K562 (cell line): ENCODE results near the gene WDR46. TPM values are rescaled to one million over a fixed set of nuclear protein-coding genes. Genes with fewer than 3 reads are reported as not detected.

Experiments
- CCNT2 ChIP-seq: IDR thresholded peaks from 2 replicates; pipeline ENCODE4 v1.6.1; 2011; ENCODE audit warnings: borderline replicate concordance, low read depth, mild to moderate bottlenecking, moderate library complexity, mixed read lengths, low read length; ENCODE audit not compliant: insufficient read length; ENCODE audit errors: extremely low read depth
- HMGXB4 ChIP-seq: sonication (generic); formaldehyde crosslinking; IDR thresholded peaks from 2 replicates; pipeline ENCODE4 v1.8.1; 2023; ENCODE audit warnings: mild to moderate bottlenecking, missing genetic modification reagents
- HNRNPL ChIP-seq: fragments of 200-400 bp; formaldehyde crosslinking; IDR thresholded peaks from 2 replicates; pipeline ENCODE4 v1.6.1; 2017; ENCODE audit warnings: low read depth, mild to moderate bottlenecking, low read length
- HOMEZ ChIP-seq: fragments of 250-450 bp; sonication (Bioruptor Pico); IDR thresholded peaks from 2 replicates; pipeline ENCODE4 v1.4.0; 2020; ENCODE audit warnings: mild to moderate bottlenecking, moderate library complexity
- ID3 ChIP-seq, 2 experiments: fragments of 250-450 bp in 1 of 2; fragments of 450-650 bp in 1 of 2; sonication (Bioruptor Pico) in 1 of 2; IDR thresholded peaks; 2 replicates each; pipeline versions ENCODE4 v1.6.1 to v1.8.0; 2016 to 2021; ENCODE audit warnings: mild to moderate bottlenecking in 2 of 2, moderate library complexity in 2 of 2, missing compliant biosample characterization in 1 of 2, missing genetic modification characterization in 1 of 2
- IRF1 ChIP-seq: sonication (generic); formaldehyde crosslinking; IDR thresholded peaks from 2 replicates; pipeline ENCODE4 v1.8.0; 2022; ENCODE audit warnings: missing genetic modification reagents, mild to moderate bottlenecking, borderline replicate concordance
- MAX ChIP-seq: sonication (generic); formaldehyde crosslinking; IDR thresholded peaks from 2 replicates; pipeline ENCODE4 v1.9.0; 2022; ENCODE audit warnings: mild to moderate bottlenecking, missing genetic modification reagents
- NKRF ChIP-seq: fragments of 450-650 bp; IDR thresholded peaks from 2 replicates; pipeline ENCODE4 v1.6.1; 2016; ENCODE audit warnings: borderline replicate concordance
- NR4A1 ChIP-seq, 2 experiments: fragments of 250-450 bp in 1 of 2; fragments of 450-650 bp in 1 of 2; sonication (Bioruptor Pico) in 1 of 2; IDR thresholded peaks; 2 replicates each; pipeline versions ENCODE4 v1.4.0 to v1.6.1; 2016 to 2020; ENCODE audit warnings: mild to moderate bottlenecking in 2 of 2, missing compliant biosample characterization in 1 of 2, missing genetic modification characterization in 1 of 2, moderate library complexity in 1 of 2
- RBM22 ChIP-seq: fragments of 200-400 bp; formaldehyde crosslinking; IDR thresholded peaks from 2 replicates; pipeline ENCODE4 v1.6.1; 2018; ENCODE audit warnings: low read length, low read depth; ENCODE audit not compliant: poor library complexity, severe bottlenecking
- YY1 ChIP-seq, 3 experiments: IDR thresholded peaks; 2 replicates each; pipeline ENCODE4 v1.6.1; 2011; ENCODE audit warnings: low read length in 2 of 3, mild to moderate bottlenecking in 2 of 3, moderate library complexity in 2 of 3, borderline replicate concordance in 1 of 3, control low read depth in 1 of 3, low read depth in 1 of 3; ENCODE audit not compliant: insufficient read depth in 3 of 3, insufficient replicate concordance in 2 of 3, control insufficient read depth in 1 of 3, insufficient read length in 1 of 3; ENCODE audit errors: extremely low read depth in 1 of 3
- ZNF354B ChIP-seq: fragments of 250-450 bp; sonication (Bioruptor Pico); IDR thresholded peaks from 2 replicates; pipeline ENCODE4 v1.4.0; 2020
- ZNF436 ChIP-seq: fragments of 250-450, 450-650 bp; sonication (Bioruptor Pico); formaldehyde crosslinking; IDR thresholded peaks from 2 replicates; pipeline ENCODE4 v1.7.0; 2020; ENCODE audit warnings: mild to moderate bottlenecking
- ZNF644 ChIP-seq: fragments of 200-800 bp; sonication (Bioruptor generic); IDR thresholded peaks from 2 replicates; pipeline ENCODE4 v1.6.1; 2016; ENCODE audit warnings: low read depth, missing genetic modification characterization, missing compliant biosample characterization
- polyA plus RNA-seq, 8 experiments: library from polyadenylated mRNA; depleted of rRNA in 4 of 8; stranded (reverse) in 5 of 8; unstranded in 3 of 8; fragments of >200 nt; fragmentation: Nextera tagmentation in 2 of 8; fragmentation: Illumina TruSeq in 1 of 8; extraction: Ambion mirVana in 2 of 8; extraction: Trizol in 1 of 8; gene quantifications; 2 replicates each; pipeline versions ENCODE4 v1.2.1 to v1.2.3, GENCODE V29; 2011 to 2014; ENCODE audit warnings: inconsistent platforms in 1 of 8, missing spikeins in 1 of 8
- total RNA-seq, 7 experiments: library from RNA; depleted of rRNA in 6 of 7; stranded (reverse); fragments of >200 nt in 6 of 7; fragmentation: Illumina TruSeq in 2 of 7; extraction: Trizol in 2 of 7; gene quantifications; 2 replicates each; pipeline versions ENCODE4 v1.2.1 to v1.2.3, GENCODE V29; 2011 to 2021; ENCODE audit warnings: low replicate concordance in 1 of 7

Gene WDR46
- total and polyA plus RNA-seq, 9 of the 15 experiments (the other 6 are each of a cell fraction or from before 2014, with no cell fraction given) = 8.9 to 146 (median 93.1) TPM

- no peak for TF ChIP-seq ZNF644 (tag)
- TF ChIP-seq RBM22 = peak; percentile 45
- TF ChIP-seq NKRF = 0 out of 2 replicates have a peak, but pooled peaks have one; percentile 64
- TF ChIP-seq ZNF436 (CRISPR knock-in tag) = no peak
- 0 out of 2 replicates have a peak, but pooled peaks have one; percentile 8 for TF ChIP-seq NR4A1 (CRISPR knock-in tag; IDR thresholded peaks at IDR 0.05)
- no peak for TF ChIP-seq NR4A1 (tag; IDR thresholded peaks at IDR 0.05)
- TF ChIP-seq ID3 (CRISPR knock-in tag; IDR thresholded peaks at IDR 0.05) = no peak
- no peak for TF ChIP-seq ID3 (tag; IDR thresholded peaks at IDR 0.05)
- TF ChIP-seq HNRNPL = 0 out of 2 replicates have a peak, but pooled peaks have one; percentile 37
- TF ChIP-seq ZNF354B (CRISPR knock-in tag) = no peak
- TF ChIP-seq HOMEZ = no peak
- peak; percentile 21 for TF ChIP-seq CCNT2
- TF ChIP-seq HMGXB4 (CRISPR knock-in tag) = 0 out of 2 replicates have a peak, but pooled peaks have one; percentile 2
- TF ChIP-seq IRF1 (CRISPR knock-in tag) = no peak
- TF ChIP-seq MAX = peak; percentile 20; the same call in 1 of the 2 replicates
- no peak for TF ChIP-seq YY1 (IDR thresholded peaks at IDR 0.05; ENCODE audit: borderline replicate concordance in 1 of 3, control insufficient read depth in 1 of 3, extremely low read depth in 1 of 3, insufficient read depth in 3 of 3, insufficient read length in 1 of 3, insufficient replicate concordance in 2 of 3, low read depth in 1 of 3, low read length in 2 of 3)
Observed at GRCh38 chr6:33272275-33273128, 16.5 kb downstream of the WDR46 start (continued).
